GM19240 (cell line): ENCODE results near the gene SCUBE3.

Experiments
- DNase-seq: peaks from one replicate; pipeline ENCODE4 v3.0.0; 2011; ENCODE audit warnings: low spot score; ENCODE audit not compliant: insufficient read length

The SCUBE3 gene

DNA sequence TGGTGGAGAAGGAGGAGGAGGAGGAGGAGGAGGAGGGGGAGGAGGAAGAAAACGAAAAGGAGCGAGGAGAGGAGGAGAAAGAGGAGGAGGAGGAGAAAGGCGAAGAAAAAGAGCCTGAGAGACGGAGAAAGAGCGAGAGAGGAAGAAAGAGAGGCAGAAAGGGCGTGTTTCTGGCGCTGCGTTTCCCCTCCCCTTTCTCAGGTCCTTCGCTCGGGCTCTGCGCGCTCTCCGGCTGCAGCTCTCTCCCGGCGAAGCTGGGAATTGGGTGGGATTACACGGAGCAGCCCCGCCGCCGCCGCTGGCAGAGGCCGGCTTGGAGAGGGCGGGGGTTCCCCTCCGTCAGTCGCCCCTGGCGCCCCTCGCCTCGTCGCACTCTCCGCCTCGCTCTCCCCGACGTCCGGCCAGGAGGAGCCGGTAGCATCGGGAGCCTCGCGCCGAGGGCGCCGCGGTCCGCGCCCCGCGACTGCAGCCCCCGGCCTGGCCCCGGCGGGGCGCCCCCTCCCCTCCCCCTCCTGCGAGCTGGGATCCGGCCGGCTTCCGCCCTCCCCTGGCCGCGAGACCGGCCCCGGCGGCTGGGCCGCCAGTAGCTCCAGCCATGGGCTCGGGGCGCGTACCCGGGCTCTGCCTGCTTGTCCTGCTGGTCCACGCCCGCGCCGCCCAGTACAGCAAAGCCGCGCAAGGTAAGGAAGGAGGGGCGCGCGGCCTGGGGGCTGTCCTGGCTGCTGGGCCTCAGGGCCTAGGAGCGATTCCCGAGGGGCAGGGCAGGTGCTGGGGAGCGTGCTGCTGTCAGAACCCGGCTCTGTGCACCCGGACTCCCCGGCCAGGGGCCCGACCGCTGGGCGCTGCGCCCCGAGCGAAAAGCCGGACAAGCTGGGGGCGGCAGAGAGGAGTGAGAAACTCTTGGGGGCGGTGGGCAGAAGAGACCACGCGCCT is at the start of gene SCUBE3:
SCUBE3 (plus strand) TSS at position 133 of the 933 bp plus-strand sequence; CDS start at position 596, 463 bp downstream.
- DNase-seq, result no peak

DNA sequence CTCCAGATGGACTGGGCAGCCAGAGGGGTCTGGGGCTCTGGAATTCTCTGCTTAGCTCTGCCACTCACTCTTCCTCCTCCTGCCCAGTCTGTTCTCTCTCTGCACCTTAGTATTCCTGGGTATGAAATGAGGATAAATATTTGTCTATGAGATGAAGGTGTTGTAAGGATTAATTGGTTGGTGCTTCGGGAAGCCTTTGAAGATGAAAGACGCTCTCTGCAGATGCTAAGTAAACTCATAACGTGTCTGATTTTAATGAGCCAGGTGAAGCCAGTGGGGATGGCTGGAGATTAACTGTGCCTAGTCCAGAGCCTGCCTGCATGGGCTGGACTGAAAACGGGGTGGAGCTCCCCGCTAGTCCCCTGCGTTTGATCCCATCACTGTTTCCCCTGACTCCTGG is 49.5 kb upstream of the SCUBE3 start:
- DNase-seq, result no peak

DNA sequence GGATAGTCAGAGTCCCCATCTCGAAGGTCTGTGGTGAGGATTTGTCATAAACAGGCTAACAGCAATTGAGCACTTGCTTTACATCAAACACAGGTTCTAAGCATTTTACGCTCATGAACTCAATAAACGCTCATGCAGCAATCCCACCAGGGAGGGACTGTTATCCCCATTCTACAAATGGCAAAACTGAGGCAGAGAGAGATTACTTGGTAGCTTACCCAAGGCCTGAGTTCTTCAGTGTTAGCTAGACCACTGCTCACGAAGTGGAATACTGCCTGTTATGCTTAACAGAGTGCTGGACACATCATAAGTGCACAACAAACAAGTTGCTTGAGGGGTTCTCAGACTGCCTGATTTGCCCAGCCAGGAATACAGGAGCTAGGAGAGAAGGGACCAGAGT is 48.9 kb upstream of the SCUBE3 start:
- no peak for DNase-seq

DNA sequence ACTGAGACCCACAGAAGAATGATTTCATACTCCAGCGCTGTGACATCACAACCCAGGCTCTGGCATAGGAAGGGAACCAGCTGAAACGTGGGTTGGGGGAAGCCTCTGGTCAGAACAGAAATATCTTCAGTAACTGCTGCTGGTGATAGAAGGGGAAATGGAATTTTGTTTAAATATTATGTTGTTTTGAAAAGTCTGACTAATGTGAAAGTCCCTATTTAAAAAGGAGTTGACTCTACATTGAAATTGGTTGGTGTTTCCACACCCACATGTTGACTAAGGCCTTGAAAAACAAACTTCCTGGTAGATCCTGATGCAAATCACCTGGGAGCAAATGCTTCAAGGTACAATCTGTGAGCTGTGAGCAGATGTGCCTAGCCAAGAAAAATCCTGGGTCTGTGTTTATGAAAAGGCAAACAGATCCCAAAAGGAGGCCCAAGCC is 48.1 kb upstream of the SCUBE3 start:
- no peak for DNase-seq

DNA sequence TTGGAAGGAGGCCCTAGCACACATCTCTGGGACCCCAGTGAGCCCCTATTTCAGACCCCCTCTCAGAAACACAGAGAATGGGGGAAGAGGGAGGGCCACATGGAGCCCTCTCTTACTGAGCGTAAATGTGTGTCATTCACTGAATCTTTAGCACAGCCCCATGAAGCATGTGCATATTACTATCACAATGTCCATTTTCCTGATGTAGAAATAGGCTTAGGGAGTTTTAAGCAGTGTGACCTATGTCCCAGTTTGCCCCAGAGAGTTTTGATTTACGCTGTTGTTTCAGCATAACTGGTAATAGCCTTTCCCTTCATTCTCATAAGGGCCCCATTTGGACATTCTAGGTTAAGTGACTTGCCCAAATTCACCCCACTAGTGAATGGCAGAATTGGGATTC is 47.6 kb upstream of the SCUBE3 start:
- DNase-seq, result no peak

DNA sequence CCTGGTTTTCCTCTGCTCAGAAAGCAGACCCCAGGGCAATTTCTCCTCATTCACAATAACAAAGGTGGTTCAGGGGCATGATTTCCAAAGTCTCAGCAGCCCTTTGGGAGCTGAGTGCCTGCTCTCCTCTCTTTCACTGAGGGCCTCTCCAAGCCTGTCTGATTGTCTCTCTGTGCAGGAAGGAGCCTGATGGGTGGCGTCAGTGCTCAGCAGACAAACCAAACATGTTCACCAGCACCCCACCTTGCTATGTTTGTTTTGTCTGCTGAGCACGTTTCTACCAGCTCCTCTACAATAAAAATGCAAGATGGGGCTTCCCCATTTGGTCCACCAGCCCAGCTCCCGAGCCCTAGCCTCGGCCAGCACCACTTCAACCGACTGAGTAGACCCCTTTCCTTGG is 47.2 kb upstream of the SCUBE3 start:
- no peak for DNase-seq

DNA sequence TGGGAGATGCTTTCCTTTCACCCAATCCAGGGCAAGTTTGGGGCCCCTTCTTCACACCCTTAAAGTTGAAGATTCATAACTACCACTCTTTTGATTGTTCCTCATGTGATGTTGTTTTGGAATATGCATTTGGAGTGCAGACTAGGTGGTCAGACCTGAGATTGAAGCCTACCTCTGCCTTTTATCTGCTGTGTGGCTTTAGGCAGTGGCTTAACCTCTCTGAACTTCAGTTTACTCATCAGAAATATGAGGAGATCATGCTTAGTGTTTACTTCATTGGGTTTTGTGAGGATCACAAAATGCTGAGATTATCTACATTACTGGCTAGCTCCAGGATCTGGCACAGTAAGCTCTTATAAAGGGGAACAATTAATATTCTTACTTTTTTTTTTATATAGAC is 46.3 kb upstream of the SCUBE3 start:
- no peak for DNase-seq

DNA sequence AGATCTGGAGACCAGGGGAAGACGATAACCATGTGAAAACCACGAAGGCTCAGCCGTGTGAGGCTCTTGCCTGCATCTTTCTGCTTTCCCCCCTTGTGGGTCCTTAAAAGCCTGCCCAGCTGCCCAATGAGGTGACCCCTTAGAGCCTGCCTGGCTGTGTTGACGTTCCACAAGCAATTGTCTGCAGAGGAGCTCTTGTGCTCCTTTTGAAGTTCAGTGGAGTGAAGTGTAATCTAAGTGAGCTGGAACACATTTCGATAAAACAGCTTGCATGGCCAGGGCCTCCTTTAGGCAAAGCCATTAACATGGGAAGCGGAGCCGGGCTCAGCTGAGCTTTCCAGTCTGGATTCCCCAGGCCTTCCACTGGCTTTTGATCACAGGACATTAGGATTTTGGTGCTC is 45.3 kb upstream of the SCUBE3 start:
- no peak for DNase-seq

DNA sequence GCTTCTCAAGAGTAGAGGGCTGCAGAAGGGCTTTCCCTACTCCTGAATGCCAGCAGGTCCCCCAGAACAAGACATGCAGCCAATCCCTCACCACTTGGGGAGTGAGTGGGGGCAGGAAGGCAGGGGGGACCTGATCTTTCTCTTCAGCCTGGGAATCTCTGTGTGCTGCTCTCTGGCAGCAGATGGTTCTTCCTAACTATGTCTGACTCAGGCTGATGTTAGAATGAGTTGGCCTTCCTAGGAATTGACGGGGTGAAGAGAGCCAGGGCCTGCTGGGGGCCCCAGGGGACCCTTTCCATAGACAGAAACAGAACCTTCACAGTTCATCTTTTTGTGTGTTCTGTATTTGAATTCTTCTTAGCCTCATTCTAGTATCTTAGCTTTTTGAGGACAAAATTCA is 43.6 kb upstream of the SCUBE3 start:
- no peak for DNase-seq

DNA sequence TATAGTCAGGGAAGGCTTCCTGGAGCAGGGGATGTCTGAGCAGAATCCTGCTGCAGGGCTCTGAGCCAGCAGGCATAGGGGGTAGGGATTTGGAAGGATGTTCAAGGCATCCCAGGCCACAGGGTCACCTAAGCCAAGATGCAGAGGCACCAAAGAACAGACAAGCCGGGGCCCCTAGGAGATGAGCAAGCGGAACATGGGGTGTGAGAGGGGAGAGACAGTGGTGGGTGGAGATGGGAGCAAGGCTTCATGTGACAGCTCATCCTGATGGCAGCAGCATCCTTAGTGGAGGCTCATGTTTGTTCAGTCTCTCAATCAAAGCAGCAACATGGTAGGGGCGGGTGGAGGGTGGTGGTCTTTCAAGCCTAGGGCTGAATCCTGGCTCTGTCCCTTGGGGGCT is 42.9 kb upstream of the SCUBE3 start:
- DNase-seq, result no peak

DNA sequence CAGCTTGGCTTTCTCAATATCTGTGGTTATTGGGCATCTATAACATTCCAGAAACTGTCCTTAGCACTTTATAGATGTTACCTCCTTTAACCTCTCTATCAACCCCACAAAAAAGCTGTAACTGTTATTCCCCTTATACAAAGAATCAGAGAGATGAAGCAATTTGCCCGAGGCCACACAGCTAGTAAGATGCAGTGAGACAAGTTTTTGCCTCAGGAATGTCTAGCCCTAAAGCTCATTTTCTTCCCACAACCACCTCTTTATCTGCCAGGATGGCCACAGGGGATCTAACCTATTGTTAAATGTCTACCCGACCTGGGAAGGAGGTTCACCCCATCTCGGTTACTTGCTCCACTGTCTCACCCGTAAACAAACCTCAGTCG is 40.7 kb upstream of the SCUBE3 start:
- DNase-seq, result no peak

DNA sequence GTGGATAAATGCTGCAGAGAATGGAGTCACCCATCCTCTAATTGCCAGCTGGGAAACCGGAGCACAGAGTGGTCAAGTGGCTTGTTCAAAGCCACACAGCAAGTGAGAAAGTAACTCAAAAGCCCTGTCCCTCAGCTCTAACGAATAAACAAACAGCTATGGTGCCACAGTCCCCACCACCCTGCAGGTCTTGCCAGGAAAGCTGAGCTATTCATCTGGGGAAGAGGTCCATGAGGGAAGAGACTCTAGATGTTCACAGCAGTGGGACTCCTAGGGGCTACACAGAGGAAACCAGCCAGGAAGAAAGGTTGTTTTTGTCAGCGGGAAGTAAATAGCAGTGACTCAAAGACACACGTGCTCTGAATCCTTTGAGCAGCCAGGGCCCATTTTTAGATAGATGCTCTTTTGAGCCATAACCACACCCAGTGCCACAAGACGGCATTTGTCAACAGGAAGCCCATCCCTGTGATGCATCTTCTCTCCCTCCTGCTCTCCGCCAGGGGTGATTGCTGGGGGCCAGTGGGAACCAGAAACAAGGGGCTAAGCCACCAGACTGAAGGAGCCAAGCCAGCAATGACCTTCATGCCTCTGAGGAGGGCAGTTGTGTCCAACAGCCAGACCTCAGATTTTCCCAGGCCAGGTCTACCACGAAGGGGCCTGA is 40.2 kb upstream of the SCUBE3 start:
- no peak for DNase-seq

DNA sequence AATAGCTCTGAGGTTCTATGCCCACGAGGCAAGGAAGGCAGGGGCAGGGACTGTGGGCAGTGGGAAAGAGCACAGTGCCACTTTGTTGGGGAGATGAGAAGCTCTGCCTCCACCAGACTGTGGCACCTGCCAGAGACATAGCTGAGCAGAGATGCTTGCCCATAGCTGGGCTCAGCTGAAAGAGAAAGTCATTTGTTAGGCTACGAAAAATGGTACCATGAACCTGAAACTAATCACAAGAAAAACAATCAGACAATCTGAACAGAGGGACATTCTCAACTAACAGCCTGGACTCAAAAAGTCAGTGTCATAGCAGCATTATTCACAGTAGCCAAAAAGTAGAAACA is 39.7 kb upstream of the SCUBE3 start:
- DNase-seq, result no peak

DNA sequence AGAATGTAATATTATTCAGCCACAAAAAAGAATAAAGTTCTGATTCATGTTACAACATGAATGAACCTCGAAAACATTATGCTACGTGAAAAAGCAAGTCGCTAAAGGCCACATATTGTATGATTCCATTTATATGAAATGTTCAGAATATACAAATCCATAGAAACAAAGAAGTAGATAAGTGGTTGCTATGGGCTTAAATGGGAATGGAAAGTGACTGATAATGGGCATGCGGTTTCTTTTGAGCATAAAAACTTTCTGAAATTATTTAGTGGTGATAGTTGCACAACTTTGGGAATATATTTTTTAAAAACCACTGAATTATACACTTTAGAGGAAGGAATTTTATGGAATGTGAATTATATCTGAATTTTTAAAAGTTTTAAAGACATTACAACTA is 39.3 kb upstream of the SCUBE3 start:
- no peak for DNase-seq

DNA sequence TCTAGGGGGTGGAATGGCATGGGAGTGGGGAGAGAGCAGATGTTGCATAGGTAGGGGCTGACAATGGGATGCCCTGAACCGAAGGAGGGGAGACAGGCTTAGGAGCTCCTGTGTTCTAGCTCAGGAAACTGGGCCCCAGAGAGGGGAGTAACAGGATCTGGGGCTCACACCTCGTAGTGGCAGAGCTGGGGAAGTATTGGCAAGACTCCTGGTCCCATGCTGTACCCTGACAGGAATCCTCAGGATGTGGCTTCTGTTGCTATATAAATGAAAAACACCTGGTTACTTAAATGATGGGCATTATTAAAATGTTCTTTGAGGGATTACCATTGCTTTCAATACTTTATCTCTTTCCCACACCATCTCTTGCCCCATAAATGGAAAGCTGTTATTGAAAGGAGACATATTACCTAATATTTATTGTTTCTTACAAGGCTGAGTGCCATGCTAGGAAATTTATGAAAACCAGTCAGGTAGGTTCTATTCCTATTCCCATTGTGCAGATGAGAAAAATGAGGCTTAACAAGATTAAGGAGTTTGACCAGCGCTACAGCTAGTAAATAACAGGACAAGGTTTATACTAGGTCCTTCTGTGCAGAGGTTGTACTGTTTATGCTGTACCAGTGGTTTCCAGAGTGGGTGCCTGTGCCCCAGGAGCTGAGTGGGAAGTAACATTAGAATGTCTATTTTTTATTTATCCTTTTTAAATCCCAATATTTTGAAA is 37.3 kb upstream of the SCUBE3 start:
- DNase-seq, result no peak

DNA sequence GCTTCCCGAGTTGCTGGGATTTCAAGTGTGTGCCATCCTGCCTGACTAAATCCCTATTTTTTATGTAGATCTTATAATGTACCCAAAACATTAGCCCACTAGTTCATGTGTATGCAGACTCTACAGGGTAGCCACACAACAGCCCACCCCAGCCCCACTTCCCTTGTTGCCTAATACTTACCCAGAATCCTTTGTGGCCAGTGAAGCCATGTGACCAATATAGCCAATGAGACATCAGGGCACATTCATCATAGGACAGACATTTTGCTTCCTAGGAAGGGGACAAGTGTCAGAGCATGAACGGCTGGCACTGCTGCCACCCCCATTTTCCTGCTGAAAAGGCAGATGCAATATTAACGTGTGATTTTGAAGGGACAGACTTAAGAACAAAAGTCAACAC is 36.6 kb upstream of the SCUBE3 start:
- DNase-seq, result no peak

DNA sequence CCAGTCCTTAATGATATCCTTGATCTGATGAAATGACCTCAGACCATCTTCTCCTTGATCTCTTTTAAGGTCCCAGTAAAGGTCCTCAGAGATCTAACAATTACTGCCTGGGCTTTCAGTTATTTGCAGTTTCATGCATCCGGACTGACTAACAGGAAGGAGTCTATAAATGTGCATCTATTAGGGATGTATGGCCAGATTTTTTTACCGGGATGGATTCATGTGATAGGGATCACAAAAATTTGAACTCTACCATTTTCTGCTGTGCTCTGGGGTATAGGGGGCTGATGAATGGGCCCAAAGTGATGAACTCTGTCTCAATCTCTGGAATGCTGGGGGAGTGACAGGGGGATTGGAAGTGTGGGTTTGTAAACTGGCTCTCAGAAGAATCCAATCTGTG is 36.2 kb upstream of the SCUBE3 start:
- no peak for DNase-seq

DNA sequence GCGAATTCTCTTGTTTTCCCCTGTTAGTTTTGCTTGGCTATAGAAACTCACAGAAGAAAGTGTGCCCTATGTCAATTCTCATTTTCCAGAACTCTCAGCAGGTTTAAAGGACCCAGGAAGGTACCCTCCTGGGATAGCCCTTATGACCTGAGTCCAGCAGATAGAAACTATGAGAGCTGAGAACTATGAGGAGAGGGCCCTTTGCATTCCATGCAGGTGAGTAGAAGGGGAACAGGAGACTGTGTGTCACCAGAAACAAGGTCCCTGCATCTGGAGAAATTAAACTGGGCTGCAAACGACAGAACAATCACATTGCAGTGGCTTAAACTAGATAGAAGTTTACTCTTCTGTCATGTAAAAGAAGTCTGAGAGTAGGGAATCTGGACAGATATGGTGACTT is 35.7 kb upstream of the SCUBE3 start:
- no peak for DNase-seq

DNA sequence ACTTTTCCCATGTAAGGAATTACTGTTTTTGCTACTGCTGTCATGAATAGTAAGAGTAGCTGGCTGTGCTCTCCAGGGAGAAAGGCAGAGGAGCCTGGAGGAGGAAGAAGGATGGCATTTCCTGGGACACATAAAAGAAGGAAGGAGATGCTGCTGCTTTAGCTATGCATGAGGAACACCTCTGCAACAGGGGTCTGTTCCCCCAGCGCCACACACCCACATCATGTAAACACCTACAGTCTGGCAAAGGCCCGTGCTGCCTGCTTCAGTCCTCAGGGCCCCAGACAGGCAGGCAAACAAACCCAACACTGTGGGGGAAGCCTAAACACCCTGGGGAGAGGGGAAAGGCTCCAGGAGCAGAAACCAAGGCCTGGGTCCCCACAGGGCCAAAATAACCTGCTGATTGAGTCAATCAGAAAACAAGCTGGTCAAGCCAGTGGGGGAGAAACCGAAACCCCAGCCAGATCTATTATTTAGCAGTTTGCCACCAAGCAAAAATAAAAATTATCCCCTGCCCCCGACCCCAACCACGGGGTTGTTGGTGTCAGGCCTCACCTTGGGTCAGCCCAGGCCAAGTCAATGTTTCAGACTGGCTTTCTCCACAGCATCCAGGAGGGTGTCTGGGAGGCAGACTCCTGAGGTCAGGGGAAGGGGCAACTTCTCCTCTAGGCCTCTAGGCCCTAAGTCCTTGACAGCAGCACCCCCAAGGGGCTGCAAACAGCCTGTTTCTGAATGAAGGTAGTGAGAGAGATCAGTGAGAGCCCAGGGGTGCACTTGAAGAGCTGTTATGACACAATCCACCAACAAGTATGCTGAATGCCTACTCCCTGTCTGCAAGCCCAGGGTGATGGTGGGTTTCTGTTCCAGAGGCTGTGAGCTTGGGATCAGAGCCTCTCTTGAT is 34.6 kb upstream of the SCUBE3 start:
- no peak for DNase-seq

DNA sequence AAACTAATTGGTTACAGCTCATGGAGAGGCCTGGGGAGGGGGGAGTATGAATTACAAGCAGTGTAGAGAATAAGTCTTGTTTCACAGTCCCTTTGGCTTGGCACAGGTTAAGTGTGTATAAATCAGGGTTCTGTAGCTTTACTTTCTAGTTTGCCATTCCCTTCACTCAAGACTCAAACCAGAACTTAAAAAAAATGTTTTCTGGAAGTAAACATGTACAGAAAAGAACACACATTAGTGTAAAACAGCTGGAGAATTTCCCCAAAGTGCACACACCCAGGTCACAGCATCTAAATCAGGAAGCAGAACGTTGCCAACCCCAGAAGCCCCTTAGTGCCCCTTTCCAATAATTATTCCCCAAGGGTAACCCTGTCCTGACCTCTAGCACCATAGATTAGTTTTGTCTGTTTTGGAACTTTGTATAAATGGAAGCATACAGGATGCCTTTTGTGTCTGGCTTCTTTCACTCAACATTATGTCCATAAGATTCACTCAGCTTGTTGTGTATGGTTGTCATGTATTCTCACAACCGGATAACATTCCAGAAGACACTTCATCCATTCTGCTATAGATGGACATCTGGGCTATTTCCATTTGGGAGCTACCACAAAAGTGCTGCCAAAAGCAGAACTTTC is 33.7 kb upstream of the SCUBE3 start:
- no peak for DNase-seq
